ENCODE results near the gene AK6. TPM values are rescaled to one million over a fixed set of nuclear protein-coding genes. Genes with fewer than 3 reads are reported as not detected.

The AK6 gene
- total RNA-seq, 1 experiment from 2014 or later: 37.4 TPM

Other genes starting within 250 kb of the AK6 start
- 134 and 185 TPM in 2 replicates for gene CCNB1, start 202.4 kb downstream of the AK6 start, total RNA-seq (2014; rRNA removed)
- 22.1 and 27.8 TPM in 2 replicates for gene CENPH, start 179.9 kb downstream of the AK6 start, total RNA-seq (2014; rRNA removed)
- gene CDK7, start 134.6 kb downstream of the AK6 start, total RNA-seq (2014; rRNA removed): 19.9 and 26.6 TPM in 2 replicates
- gene CCDC125, start 36.7 kb downstream of the AK6 start, total RNA-seq (2014; rRNA removed): 4.4 and 4.7 TPM in 2 replicates
- gene TAF9, start within 50 bp of the AK6 start, total RNA-seq (2014; rRNA removed): 61.3 and 61.6 TPM in 2 replicates
- 13.5 TPM in 2 replicates for gene RAD17, start 298 bp upstream of the AK6 start, total RNA-seq (2014; rRNA removed)
- gene MARVELD2, start 45.6 kb upstream of the AK6 start, total RNA-seq (2014; rRNA removed): 12.5 and 15.4 TPM in 2 replicates
- gene OCLN, start 123.3 kb upstream of the AK6 start, total RNA-seq (2014; rRNA removed): 35.4 and 45.2 TPM in 2 replicates
- 14.0 and 15.4 TPM in 2 replicates for gene GTF2H2C, start 190.7 kb upstream of the AK6 start, total RNA-seq (2014; rRNA removed)

All from PC-3 (cell line).